MM.1S (cell line): ENCODE results near the gene PSKH1.

ENCODE experiments used
- CTCF ChIP-seq: fragments of 300-600 bp; sonication (generic); IDR thresholded peaks from 2 replicates; pipeline ENCODE4 v1.5.1; 2016; ENCODE audit warnings: antibody characterized with exemption, low read length, mixed read lengths
- EZH2 ChIP-seq: fragments of 300-600 bp; sonication (generic); optimal IDR thresholded peaks from 2 replicates; pipeline ENCODE3; 2017; ENCODE audit warnings: low read depth, mild to moderate bottlenecking, antibody characterized with exemption, low read length, mixed read lengths

- TF ChIP-seq CTCF = no peak
- TF ChIP-seq EZH2 = no peak
Measured at GRCh38 chr16:67860589-67861398, 32.3 kb upstream of the PSKH1 start.
